HCT116 (cell line): Measurements from ENCODE around the gene LRIG1. TPM values are rescaled to one million over a fixed set of nuclear protein-coding genes. Genes with fewer than 3 reads are reported as not detected.

Experiments
- ATAC-seq: fragments of 200-7000 bp; cut with Tn5 transposase; 2 replicates; pipeline ENCODE4 v1.9.1; 2020; ENCODE audit warnings: mild to moderate bottlenecking, moderate library complexity
- BruUV-seq: library from RNA; stranded (reverse); fragments of 400-500 nt; replicated peaks from 2 replicates; lab custom pipeline; 2021; lab: Mats Ljungman, UMichigan
- CTCF ChIA-PET: fragments of 300-600 bp; sonication (Branson Sonifier 250); formaldehyde crosslinking; loops from one replicate; lab custom pipeline; 2021; ENCODE audit warnings: antibody characterized with exemption; lab: Charles Lee
- POLR2A ChIA-PET: fragments of 300-600, 350-600 bp; sonication (Branson Sonifier 250); formaldehyde crosslinking; loops from one replicate; lab custom pipeline; 2021; ENCODE audit warnings: antibody characterized with exemption; lab: Charles Lee
- RAD21 ChIA-PET, 2 experiments: fragments of 300-600 bp; sonication (Branson Sonifier 250); formaldehyde crosslinking; loops; one replicate each; lab custom pipeline; 2023; ENCODE audit warnings: low total read pairs in 2 of 2; ENCODE audit not compliant: uncharacterized antibody in 2 of 2, unreplicated experiment in 2 of 2, low non-redundant PET in 1 of 2; lab: Charles Lee
- DNase-seq: peaks from one replicate; pipeline ENCODE4 v3.0.0-alpha.2; 2010; ENCODE audit warnings: low read depth, low spot score
- H2AFZ ChIP-seq: fragments of 200-600 bp; shearing (Covaris generic), sonication (generic); 2 replicates; pipeline ENCODE4 v1.6.1; 2017; ENCODE audit warnings: low read depth, mixed run types, mixed read lengths, antibody characterized with exemption, low read length; ENCODE audit not compliant: poor library complexity, severe bottlenecking
- H3K27ac ChIP-seq: 2 replicates; pipeline ENCODE4 v1.5.1; 2012; ENCODE audit warnings: low read depth, low read length
- H3K27me3 ChIP-seq: fragments of 200-600 bp; sonication (generic); 2 replicates; pipeline ENCODE4 v1.6.1; 2016; ENCODE audit warnings: mixed run types, low read length, mixed read lengths; ENCODE audit not compliant: insufficient read depth
- H3K36me3 ChIP-seq, 2 experiments: fragments of 200-500 bp in 1 of 2; fragments of 200-600 bp in 1 of 2; sonication (Bioruptor generic) in 1 of 2; sonication (generic) in 1 of 2; 2 replicates each; pipeline versions ENCODE4 v1.5.1 to v1.6.1; 2014 to 2016; ENCODE audit warnings: low read length in 2 of 2, inconsistent platforms in 1 of 2, mixed read lengths in 1 of 2, mixed run types in 1 of 2; ENCODE audit not compliant: insufficient read depth in 2 of 2, control insufficient read depth in 1 of 2
- H3K4me1 ChIP-seq, 2 experiments: fragments of 200-600 bp in 1 of 2; sonication (generic) in 1 of 2; 2 replicates each; pipeline versions ENCODE4 v1.5.1 to v1.6.1; 2012 to 2017; ENCODE audit warnings: low read length in 2 of 2, inconsistent platforms in 1 of 2, mild to moderate bottlenecking in 1 of 2, mixed read lengths in 1 of 2, mixed run types in 1 of 2, moderate library complexity in 1 of 2; ENCODE audit not compliant: insufficient read depth in 2 of 2, control insufficient read depth in 1 of 2
- H3K4me2 ChIP-seq: fragments of 200-600 bp; sonication (generic); 2 replicates; pipeline ENCODE4 v1.6.1; 2017; ENCODE audit warnings: mixed run types, low read length, mixed read lengths
- H3K4me3 ChIP-seq, 2 experiments: fragments of 200-600 bp in 1 of 2; sonication (generic) in 1 of 2; replicated peaks in 1 of 2; 2 replicates each; pipeline ENCODE4 v1.5.1; 2011 to 2016; ENCODE audit warnings: low read length in 2 of 2, control low read depth in 1 of 2, low read depth in 1 of 2, mild to moderate bottlenecking in 1 of 2, mixed read lengths in 1 of 2, mixed run types in 1 of 2
- H3K79me2 ChIP-seq: fragments of 200-600 bp; sonication (generic); 2 replicates; pipeline ENCODE4 v1.6.1; 2017; ENCODE audit warnings: mild to moderate bottlenecking, mixed run types, low read length, moderate library complexity, mixed read lengths; ENCODE audit not compliant: insufficient read depth
- H3K9ac ChIP-seq: fragments of 200-600 bp; sonication (generic); 2 replicates; pipeline ENCODE4 v1.6.1; 2016; ENCODE audit warnings: low read length, mixed read lengths
- H3K9me2 ChIP-seq: fragments of 200-600 bp; sonication (generic), shearing (Covaris generic); 2 replicates; pipeline ENCODE4 v1.6.1; 2017; ENCODE audit warnings: mixed run types, mild to moderate bottlenecking, moderate library complexity; ENCODE audit not compliant: insufficient read depth
- H3K9me3 ChIP-seq, 2 experiments: fragments of 200-500 bp in 1 of 2; fragments of 200-600 bp in 1 of 2; sonication (Bioruptor generic) in 1 of 2; sonication (generic) in 1 of 2; 2 replicates each; pipeline ENCODE4 v1.6.1; 2014 to 2017; ENCODE audit warnings: low read length in 2 of 2, mixed read lengths in 2 of 2, inconsistent platforms in 1 of 2, low read depth in 1 of 2, mild to moderate bottlenecking in 1 of 2, mixed run types in 1 of 2, moderate library complexity in 1 of 2; ENCODE audit not compliant: control insufficient read depth in 1 of 2, insufficient read depth in 1 of 2
- H4K20me1 ChIP-seq: fragments of 200-600 bp; sonication (generic), shearing (Covaris generic); 2 replicates; pipeline ENCODE4 v1.6.1; 2017; ENCODE audit warnings: mixed run types, mild to moderate bottlenecking, moderate library complexity; ENCODE audit not compliant: insufficient read depth
- CEBPB ChIP-seq: IDR thresholded peaks from 2 replicates; pipeline ENCODE4 v1.6.1; 2012; ENCODE audit warnings: low read depth
- CTCF ChIP-seq, 3 experiments: fragments of 200-600 bp in 1 of 3; sonication (generic) in 1 of 3; IDR thresholded peaks in 2 of 3; conservative IDR thresholded peaks in 1 of 3; 2 replicates each; pipeline ENCODE4 v1.5.1; 2012 to 2017; ENCODE audit warnings: low read depth in 2 of 3, low read length in 2 of 3, antibody characterized with exemption in 1 of 3, borderline replicate concordance in 1 of 3, control low read depth in 1 of 3, mild to moderate bottlenecking in 1 of 3, mixed read lengths in 1 of 3, mixed run types in 1 of 3, moderate library complexity in 1 of 3; ENCODE audit not compliant: insufficient read depth in 1 of 3
- EGR1 ChIP-seq: IDR thresholded peaks from 2 replicates; pipeline ENCODE4 v1.6.1; 2012; ENCODE audit warnings: low read depth
- ELF1 ChIP-seq: IDR thresholded peaks from 2 replicates; pipeline ENCODE4 v1.6.1; 2012; ENCODE audit warnings: low read depth, borderline replicate concordance
- EZH2 ChIP-seq: fragments of 200-600 bp; sonication (generic); IDR thresholded peaks from 2 replicates; pipeline ENCODE4 v1.6.1; 2017; ENCODE audit warnings: antibody characterized with exemption, mixed run types
- EZH2phosphoT487 ChIP-seq: fragments of 200-600 bp; IDR thresholded peaks from 2 replicates; pipeline ENCODE4 v1.6.1; 2018; ENCODE audit warnings: antibody characterized with exemption, borderline replicate concordance
- POLR2A ChIP-seq: IDR thresholded peaks from 2 replicates; pipeline ENCODE4 v1.7.0; 2011; ENCODE audit warnings: borderline replicate concordance; ENCODE audit not compliant: insufficient read depth, insufficient read length; ENCODE audit errors: extremely low read depth
- RAD21 ChIP-seq: IDR thresholded peaks from 2 replicates; pipeline ENCODE4 v1.6.1; 2012; ENCODE audit warnings: low read depth, mild to moderate bottlenecking
- SRF ChIP-seq: IDR thresholded peaks from 2 replicates; pipeline ENCODE4 v1.6.1; 2012; ENCODE audit warnings: low read depth
- TCF7L2 ChIP-seq: IDR thresholded peaks from 2 replicates; pipeline ENCODE4 v1.7.0; 2011; ENCODE audit warnings: borderline replicate concordance, inconsistent platforms; ENCODE audit not compliant: insufficient read depth, insufficient read length; ENCODE audit errors: extremely low read depth
- YY1 ChIP-seq: IDR thresholded peaks from 2 replicates; pipeline ENCODE4 v1.6.1; 2011; ENCODE audit warnings: low read length, low read depth, moderate library complexity, mild to moderate bottlenecking; ENCODE audit not compliant: insufficient replicate concordance; ENCODE audit errors: extremely low read depth
- ZNF274 ChIP-seq: fragments of 200-500 bp; sonication (Bioruptor generic); IDR thresholded peaks from 2 replicates; pipeline ENCODE4 v1.6.1; 2014; ENCODE audit warnings: mild to moderate bottlenecking, low read depth, low read length, inconsistent platforms
- intact Hi-C: fragments of 100-400 bp; cut with micrococcal nuclease; formaldehyde crosslinking; loops from 2 replicates; pipeline ENCODE4 v1.10.0; 2022
- total RNA-seq: library from RNA; stranded (reverse); gene quantifications from one replicate; pipeline ENCODE4 v1.2.1, GENCODE V29; 2021; ENCODE audit not compliant: unreplicated experiment
- TF ChIP-seq, protein P1 (sequence below): IDR thresholded peaks from 2 replicates; pipeline ENCODE4 v1.6.1; 2012
- TF ChIP-seq, protein P2 (sequence below): IDR thresholded peaks from 2 replicates; pipeline ENCODE4 v1.6.1; 2011; ENCODE audit warnings: mild to moderate bottlenecking, low read length, moderate library complexity; ENCODE audit not compliant: insufficient replicate concordance; ENCODE audit errors: extremely low read depth

Gene LRIG1
- total RNA-seq, 1 experiment from 2014 or later = 3.1 TPM

- no peak for DNase-seq
- ChIA-PET POLR2A (no interaction called here), RAD21 (no interaction called here), CTCF (no interaction called here)
- TF ChIP-seq POLR2A = no peak
- TF ChIP-seq TCF7L2 = no peak
- TF ChIP-seq, protein P1, sequence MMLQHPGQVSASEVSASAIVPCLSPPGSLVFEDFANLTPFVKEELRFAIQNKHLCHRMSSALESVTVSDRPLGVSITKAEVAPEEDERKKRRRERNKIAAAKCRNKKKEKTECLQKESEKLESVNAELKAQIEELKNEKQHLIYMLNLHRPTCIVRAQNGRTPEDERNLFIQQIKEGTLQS = no peak
- TF ChIP-seq EZH2 = no peak
- TF ChIP-seq RAD21 = no peak
- no peak for TF ChIP-seq ELF1
- TF ChIP-seq, protein P2, sequence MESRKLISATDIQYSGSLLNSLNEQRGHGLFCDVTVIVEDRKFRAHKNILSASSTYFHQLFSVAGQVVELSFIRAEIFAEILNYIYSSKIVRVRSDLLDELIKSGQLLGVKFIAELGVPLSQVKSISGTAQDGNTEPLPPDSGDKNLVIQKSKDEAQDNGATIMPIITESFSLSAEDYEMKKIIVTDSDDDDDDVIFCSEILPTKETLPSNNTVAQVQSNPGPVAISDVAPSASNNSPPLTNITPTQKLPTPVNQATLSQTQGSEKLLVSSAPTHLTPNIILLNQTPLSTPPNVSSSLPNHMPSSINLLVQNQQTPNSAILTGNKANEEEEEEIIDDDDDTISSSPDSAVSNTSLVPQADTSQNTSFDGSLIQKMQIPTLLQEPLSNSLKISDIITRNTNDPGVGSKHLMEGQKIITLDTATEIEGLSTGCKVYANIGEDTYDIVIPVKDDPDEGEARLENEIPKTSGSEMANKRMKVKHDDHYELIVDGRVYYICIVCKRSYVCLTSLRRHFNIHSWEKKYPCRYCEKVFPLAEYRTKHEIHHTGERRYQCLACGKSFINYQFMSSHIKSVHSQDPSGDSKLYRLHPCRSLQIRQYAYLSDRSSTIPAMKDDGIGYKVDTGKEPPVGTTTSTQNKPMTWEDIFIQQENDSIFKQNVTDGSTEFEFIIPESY = no peak
- no peak for TF ChIP-seq CTCF (IDR thresholded peaks at IDR 0.05 in 2 of 3, conservative IDR thresholded peaks at IDR 0.05 in 1 of 3; ENCODE audit: borderline replicate concordance in 1 of 3, insufficient read depth in 1 of 3, low read depth in 2 of 3, low read length in 2 of 3)
- TF ChIP-seq YY1 = no peak
- TF ChIP-seq EZH2phosphoT487 = no peak
- no peak for TF ChIP-seq SRF
- no peak for TF ChIP-seq CEBPB
- TF ChIP-seq EGR1 = no peak
- TF ChIP-seq ZNF274 = no peak
- BruUV-seq = no TSS peak
- Histone ChIP-seq H3K27me3 (peaks cover 1% of the 10 kb centered on the region; the same call in 1 of the 2 replicates), H3K9me2 (no peaks in the 10 kb centered on the region), H3K4me3 (no peak overlapping the region), H3K36me3 (no peaks in the 10 kb centered on the region), H3K9ac (no peak overlapping the region), H3K4me1 (no peaks in the 10 kb centered on the region), H2AFZ (no peak overlapping the region), H3K4me2 (no peak overlapping the region), H3K79me2 (no peaks in the 10 kb centered on the region), H3K27ac (no peak overlapping the region), H3K9me3 (no peaks in the 10 kb centered on the region), H4K20me1 (no peaks in the 10 kb centered on the region)
- intact Hi-C loops = no loop called here
- ATAC-seq = no peak
Measured at GRCh38 chr3:66481071-66482017, 19.5 kb downstream of the LRIG1 start.
